Measurements from ENCODE around the gene MAML1. TPM values are rescaled to one million over a fixed set of nuclear protein-coding genes. Genes with fewer than 3 reads are reported as not detected.
A peak's percentile ranks its signal among the peaks of the same experiment; 100 is the strongest.

MAML1 gene
- total and polyA plus RNA-seq, 2 experiments from 2014 or later: 5.8 to 9.5 TPM

GRCh38 chr5:179758955-179759354 is 26.3 kb downstream of the MAML1 start:
- peaks cover 42% of the 10 kb centered on the region for H4K20me1 ChIP-seq (ENCODE audit: insufficient read depth)
- in situ Hi-C loops (cut with MboI): no loop called here

DNA sequence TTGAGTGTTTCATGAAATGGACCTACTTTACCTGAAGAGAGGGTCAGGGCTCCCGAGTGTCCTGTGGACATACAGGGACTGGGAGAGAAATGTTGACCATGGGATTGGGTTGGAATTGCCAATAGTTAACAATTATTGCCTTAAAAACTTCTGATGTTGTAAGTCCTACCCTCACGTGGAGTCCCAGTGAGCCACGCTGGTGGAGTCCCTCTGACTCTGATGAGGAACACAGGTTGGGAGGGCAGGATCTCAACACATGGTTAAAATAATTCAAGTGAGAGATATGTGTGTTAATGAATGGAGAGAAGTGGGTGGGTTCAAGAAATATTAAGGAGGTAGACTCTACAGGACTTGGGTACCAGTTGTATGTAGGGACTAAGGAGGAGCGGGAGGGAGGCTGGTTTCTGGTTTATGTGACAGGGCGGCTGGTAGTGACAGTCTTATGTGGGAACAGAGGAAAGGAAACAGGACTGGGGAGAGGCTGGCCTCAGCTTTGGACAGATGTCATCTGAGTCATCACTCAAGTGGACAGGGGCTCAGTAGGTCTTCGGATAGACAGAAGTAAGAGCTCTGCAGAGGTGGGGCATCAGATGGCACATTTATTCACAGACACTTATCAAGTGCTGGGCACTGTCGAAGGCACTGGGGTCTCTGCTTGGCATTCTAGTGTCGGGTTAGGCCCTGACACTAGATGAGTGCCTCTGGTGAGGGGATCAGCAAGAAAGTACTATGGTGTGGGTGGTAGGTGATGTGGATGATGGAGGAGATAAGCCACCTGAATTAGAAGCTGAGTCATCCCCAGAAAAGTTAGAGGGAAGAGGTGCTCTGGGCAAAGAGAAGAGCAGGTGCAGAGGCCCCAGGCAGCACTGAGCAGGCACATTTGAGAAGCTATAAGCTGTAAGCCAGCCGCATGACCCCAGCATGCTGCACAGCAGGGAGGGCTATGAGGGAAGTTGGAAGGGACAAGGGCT is 27.2 kb downstream of the MAML1 start:
- H3K9ac ChIP-seq: no peak overlapping the region
- DNase-seq: no peak
- peaks cover 88% of the 10 kb centered on the region for H3K79me2 ChIP-seq (ENCODE audit: insufficient read depth)
- peaks cover 33% of the 10 kb centered on the region for H3F3A ChIP-seq (ENCODE audit: insufficient read depth)
- no peak overlapping the region for H3K27ac ChIP-seq
- 90% methylated on average over 9 of the region's 9 CpGs for WGBS, 2 experiments (ENCODE audit: low coverage in 1 of 2, low lambda C conversion rate in 2 of 2, missing lambda C conversion rate in 2 of 2)
- H4K20me1 ChIP-seq (ENCODE audit: insufficient read depth): peaks cover 38% of the 10 kb centered on the region
- H3K27me3 ChIP-seq (replicated peaks; ENCODE audit: insufficient read depth): no peaks in the 10 kb centered on the region
- no peaks in the 10 kb centered on the region for H3K36me3 ChIP-seq (ENCODE audit: low read depth)
- no peak overlapping the region for H2AFZ ChIP-seq
- TF ChIP-seq EZH2 (IDR thresholded peaks at IDR 0.05; ENCODE audit: insufficient read depth, poor library complexity, severe bottlenecking): no peak
- no peak for TF ChIP-seq EZH2phosphoT487 (IDR thresholded peaks at IDR 0.05; ENCODE audit: insufficient read depth, low read depth)
- peaks cover 36% of the 10 kb centered on the region for H3K4me1 ChIP-seq (ENCODE audit: insufficient read depth)
- H3K4me2 ChIP-seq (ENCODE audit: unreplicated experiment): no peak overlapping the region
- H3K4me3 ChIP-seq: no peak overlapping the region
- in situ Hi-C loops (cut with MboI): no loop called here
- H3K9me2 ChIP-seq (ENCODE audit: insufficient read depth): no peaks in the 10 kb centered on the region
- H3K9me3 ChIP-seq (ENCODE audit: low read depth): no peaks in the 10 kb centered on the region

More at GRCh38 chr5:179758955-179759354, 26.3 kb downstream of the MAML1 start:
- no peak for DNase-seq
- Histone ChIP-seq H3F3A (ENCODE audit: insufficient read depth) (peaks cover 29% of the 10 kb centered on the region), H3K4me3 (no peak overlapping the region), H3K36me3 (ENCODE audit: low read depth) (no peaks in the 10 kb centered on the region), H2AFZ (no peak overlapping the region), H3K9me2 (ENCODE audit: insufficient read depth) (no peaks in the 10 kb centered on the region), H3K4me2 (ENCODE audit: unreplicated experiment) (no peak overlapping the region), H3K9ac (no peak overlapping the region), H3K9me3 (ENCODE audit: low read depth) (no peaks in the 10 kb centered on the region), H3K79me2 (ENCODE audit: insufficient read depth) (peaks cover 90% of the 10 kb centered on the region), H3K27me3 (replicated peaks; ENCODE audit: insufficient read depth) (no peaks in the 10 kb centered on the region), H3K27ac (no peak overlapping the region), H3K4me1 (ENCODE audit: insufficient read depth) (peaks cover 27% of the 10 kb centered on the region)
- WGBS, 2 experiments (ENCODE audit: low coverage in 1 of 2, low lambda C conversion rate in 2 of 2, missing lambda C conversion rate in 2 of 2): 93 to 95% methylated on average over 8 of the region's 8 CpGs
- TF ChIP-seq EZH2phosphoT487 (IDR thresholded peaks at IDR 0.05; ENCODE audit: insufficient read depth, low read depth) (no peak), EZH2 (IDR thresholded peaks at IDR 0.05; ENCODE audit: insufficient read depth, poor library complexity, severe bottlenecking) (no peak)

- peak; percentile 78 for DNase-seq
- peak overlapping the region; percentile 64 for H3K9ac ChIP-seq
- no peaks in the 10 kb centered on the region for H3K9me2 ChIP-seq (ENCODE audit: insufficient read depth)
- H3K4me1 ChIP-seq (ENCODE audit: insufficient read depth): peaks cover 59% of the 10 kb centered on the region
- H3K36me3 ChIP-seq (ENCODE audit: low read depth): peaks cover 6% of the 10 kb centered on the region
- peak overlapping the region; percentile 52 for H3K4me2 ChIP-seq (ENCODE audit: unreplicated experiment)
- H3K79me2 ChIP-seq (ENCODE audit: insufficient read depth): peaks cover 75% of the 10 kb centered on the region
- no peak overlapping the region for H2AFZ ChIP-seq
- WGBS, 2 experiments (ENCODE audit: low coverage in 1 of 2, low lambda C conversion rate in 2 of 2, missing lambda C conversion rate in 2 of 2): 34 to 37% methylated on average over 10 of the region's 10 CpGs
- no peaks in the 10 kb centered on the region for H3K27me3 ChIP-seq (replicated peaks; ENCODE audit: insufficient read depth)
- in situ Hi-C loops (cut with MboI): no loop called here
- peak overlapping the region; percentile 32 for H3K4me3 ChIP-seq
- H3F3A ChIP-seq (ENCODE audit: insufficient read depth): peaks cover 56% of the 10 kb centered on the region
- H3K9me3 ChIP-seq (ENCODE audit: low read depth): no peaks in the 10 kb centered on the region
- H4K20me1 ChIP-seq (ENCODE audit: insufficient read depth): peaks cover 26% of the 10 kb centered on the region
- peak overlapping the region; percentile 84 for H3K27ac ChIP-seq
- TF ChIP-seq EZH2 (IDR thresholded peaks at IDR 0.05; ENCODE audit: insufficient read depth, poor library complexity, severe bottlenecking) (no peak), EZH2phosphoT487 (IDR thresholded peaks at IDR 0.05; ENCODE audit: insufficient read depth, low read depth) (no peak)
Measured at GRCh38 chr5:179762079-179762780, 29.6 kb downstream of the MAML1 start.

DNA sequence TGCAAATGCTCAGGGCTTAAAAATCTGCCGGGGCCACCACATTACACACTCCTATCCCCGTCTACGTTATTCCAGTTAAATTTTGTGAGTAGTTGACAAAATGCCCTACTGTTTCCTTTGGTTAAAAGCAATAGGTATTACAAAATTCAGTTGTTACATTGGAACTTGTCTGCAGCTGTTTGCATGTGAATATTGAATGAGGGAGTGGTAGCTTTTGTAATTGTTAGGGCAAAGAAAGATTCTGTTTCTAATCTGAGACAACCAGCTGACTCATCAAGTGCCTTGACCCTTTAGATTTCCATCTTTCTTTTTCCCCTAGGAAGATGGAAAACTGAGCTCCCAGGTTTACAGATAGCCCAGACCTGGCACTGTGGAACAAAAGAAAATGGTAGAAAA is 30.2 kb downstream of the MAML1 start:
- Histone ChIP-seq H3K27ac (peak overlapping the region; percentile 84), H3K9me2 (ENCODE audit: insufficient read depth) (no peaks in the 10 kb centered on the region), H3K9ac (peak overlapping the region; percentile 64), H4K20me1 (ENCODE audit: insufficient read depth) (peaks cover 26% of the 10 kb centered on the region), H3K4me3 (peak overlapping the region; percentile 32), H3K27me3 (replicated peaks; ENCODE audit: insufficient read depth) (no peaks in the 10 kb centered on the region), H3K4me1 (ENCODE audit: insufficient read depth) (peaks cover 59% of the 10 kb centered on the region), H2AFZ (no peak overlapping the region), H3K4me2 (ENCODE audit: unreplicated experiment) (peak overlapping the region; percentile 52), H3F3A (ENCODE audit: insufficient read depth) (peaks cover 60% of the 10 kb centered on the region), H3K36me3 (ENCODE audit: low read depth) (peaks cover 6% of the 10 kb centered on the region), H3K79me2 (ENCODE audit: insufficient read depth) (peaks cover 75% of the 10 kb centered on the region), H3K9me3 (ENCODE audit: low read depth) (no peaks in the 10 kb centered on the region)
- WGBS, 2 experiments (ENCODE audit: low coverage in 1 of 2, low lambda C conversion rate in 2 of 2, missing lambda C conversion rate in 2 of 2): 0 to 1% methylated on average over 3 of the region's 3 CpGs
- TF ChIP-seq EZH2phosphoT487 (IDR thresholded peaks at IDR 0.05; ENCODE audit: insufficient read depth, low read depth) (no peak), EZH2 (IDR thresholded peaks at IDR 0.05; ENCODE audit: insufficient read depth, poor library complexity, severe bottlenecking) (no peak)
- DNase-seq: peak; percentile 74
- in situ Hi-C loops (cut with MboI): no loop called here

Data from GM23248 (cell line).